Osteoblast (primary cell): ENCODE data around the gene NOTCH4. TPM values are rescaled to one million over a fixed set of nuclear protein-coding genes. Genes with fewer than 3 reads are reported as not detected.
A peak's percentile ranks its signal among the peaks of the same experiment; 100 is the strongest.
"Not testable (repeated sequence)": the region's sequence is repeated elsewhere in the genome, so short reads cannot be mapped to it uniquely, and the experiment has no call there.

Experiments used
- DNase-seq: peaks from one replicate; pipeline ENCODE4 v3.0.0; 2011; ENCODE audit warnings: low spot score, mixed read lengths; ENCODE audit not compliant: insufficient read length; ENCODE audit errors: missing footprints
- H2AFZ ChIP-seq: 2 replicates; pipeline ENCODE4 v1.6.0; 2011; ENCODE audit warnings: mild to moderate bottlenecking, low read length
- H3K27ac ChIP-seq: 2 replicates; pipeline ENCODE4 v1.5.1; 2011; ENCODE audit warnings: mild to moderate bottlenecking, low read depth, low read length, moderate library complexity
- H3K27me3 ChIP-seq: 2 replicates; pipeline ENCODE4 v1.6.0; 2012; ENCODE audit warnings: mild to moderate bottlenecking, control low read depth, inconsistent platforms, low read length, moderate library complexity; ENCODE audit not compliant: insufficient read depth
- H3K36me3 ChIP-seq: 2 replicates; pipeline ENCODE4 v1.5.1; 2011; ENCODE audit warnings: mild to moderate bottlenecking, low read length, control low read depth, moderate library complexity; ENCODE audit not compliant: insufficient read depth
- H3K4me1 ChIP-seq: 2 replicates; pipeline ENCODE4 v1.5.1; 2011; ENCODE audit warnings: mild to moderate bottlenecking, low read length, control low read depth, moderate library complexity; ENCODE audit not compliant: insufficient read depth
- H3K4me2 ChIP-seq: 2 replicates; pipeline ENCODE4 v1.6.0; 2011; ENCODE audit warnings: mild to moderate bottlenecking, low read length; ENCODE audit not compliant: insufficient read depth
- H3K4me3 ChIP-seq: fragments of 200-600 bp; sonication (generic); 3 replicates; pipeline ENCODE4 v1.5.1; 2012; ENCODE audit warnings: mild to moderate bottlenecking, low read length, inconsistent platforms; ENCODE audit not compliant: insufficient read depth
- H3K79me2 ChIP-seq: 2 replicates; pipeline ENCODE4 v1.6.0; 2012; ENCODE audit warnings: mild to moderate bottlenecking, low read length, control low read depth, inconsistent platforms; ENCODE audit not compliant: insufficient read depth
- H3K9me3 ChIP-seq: 2 replicates; pipeline ENCODE4 v1.5.1; 2011; ENCODE audit warnings: low read depth, low read length, control low read depth
- H4K20me1 ChIP-seq: 2 replicates; pipeline ENCODE4 v1.6.0; 2012; ENCODE audit warnings: mild to moderate bottlenecking, low read length, control low read depth; ENCODE audit not compliant: insufficient read depth
- total RNA-seq: library from RNA; depleted of rRNA; stranded (reverse); fragments of >200 nt; gene quantifications from 2 replicates; pipeline ENCODE4 v1.2.3, GENCODE V29; 2012
- TF ChIP-seq, protein P1 (sequence below): IDR thresholded peaks from 2 replicates; pipeline ENCODE4 v1.5.1; 2011; ENCODE audit warnings: mild to moderate bottlenecking, low read depth, low read length, moderate library complexity; ENCODE audit errors: extremely low read depth

The NOTCH4 gene
- total RNA-seq, 1 donor = 1.1 TPM

- no peak overlapping the region for H3K4me2 ChIP-seq
- H2AFZ ChIP-seq = no peak overlapping the region
- no peak for DNase-seq
- H3K9me3 ChIP-seq = no peaks in the 10 kb centered on the region
- H3K79me2 ChIP-seq = no peaks in the 10 kb centered on the region
- TF ChIP-seq, protein P1, sequence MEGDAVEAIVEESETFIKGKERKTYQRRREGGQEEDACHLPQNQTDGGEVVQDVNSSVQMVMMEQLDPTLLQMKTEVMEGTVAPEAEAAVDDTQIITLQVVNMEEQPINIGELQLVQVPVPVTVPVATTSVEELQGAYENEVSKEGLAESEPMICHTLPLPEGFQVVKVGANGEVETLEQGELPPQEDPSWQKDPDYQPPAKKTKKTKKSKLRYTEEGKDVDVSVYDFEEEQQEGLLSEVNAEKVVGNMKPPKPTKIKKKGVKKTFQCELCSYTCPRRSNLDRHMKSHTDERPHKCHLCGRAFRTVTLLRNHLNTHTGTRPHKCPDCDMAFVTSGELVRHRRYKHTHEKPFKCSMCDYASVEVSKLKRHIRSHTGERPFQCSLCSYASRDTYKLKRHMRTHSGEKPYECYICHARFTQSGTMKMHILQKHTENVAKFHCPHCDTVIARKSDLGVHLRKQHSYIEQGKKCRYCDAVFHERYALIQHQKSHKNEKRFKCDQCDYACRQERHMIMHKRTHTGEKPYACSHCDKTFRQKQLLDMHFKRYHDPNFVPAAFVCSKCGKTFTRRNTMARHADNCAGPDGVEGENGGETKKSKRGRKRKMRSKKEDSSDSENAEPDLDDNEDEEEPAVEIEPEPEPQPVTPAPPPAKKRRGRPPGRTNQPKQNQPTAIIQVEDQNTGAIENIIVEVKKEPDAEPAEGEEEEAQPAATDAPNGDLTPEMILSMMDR = no peak
- no peak overlapping the region for H3K27ac ChIP-seq
- H3K4me3 ChIP-seq = no peak overlapping the region
- H3K4me1 ChIP-seq = no peaks in the 10 kb centered on the region
- H3K36me3 ChIP-seq = no peaks in the 10 kb centered on the region
- no peaks in the 10 kb centered on the region for H4K20me1 ChIP-seq
- peaks cover 19% of the 10 kb centered on the region for H3K27me3 ChIP-seq
These were observed 23.5 kb upstream of the NOTCH4 start for GRCh38 chr6:32247401-32247800.

- Histone ChIP-seq H3K4me1 (no peaks in the 10 kb centered on the region), H3K9me3 (no peaks in the 10 kb centered on the region)
- TF ChIP-seq, protein P1 = peak; percentile 87
These were observed 21.1 kb upstream of the NOTCH4 start for GRCh38 chr6:32244946-32245398.

GRCh38 chr6:32244270-32244669, 20.4 kb upstream of the NOTCH4 start:
- H3K79me2 ChIP-seq = no peaks in the 10 kb centered on the region
- no peaks in the 10 kb centered on the region for H3K4me1 ChIP-seq
- no peaks in the 10 kb centered on the region for H3K9me3 ChIP-seq
- H3K4me2 ChIP-seq = no peak overlapping the region
- H2AFZ ChIP-seq = no peak overlapping the region
- H3K4me3 ChIP-seq = no peak overlapping the region
- no peak overlapping the region for H3K27ac ChIP-seq
- TF ChIP-seq, protein P1 = no peak
- no peak for DNase-seq
- peaks cover 11% of the 10 kb centered on the region for H3K27me3 ChIP-seq
- H3K36me3 ChIP-seq = no peaks in the 10 kb centered on the region
- H4K20me1 ChIP-seq = no peaks in the 10 kb centered on the region

More at GRCh38 chr6:32244946-32245398, 21.1 kb upstream of the NOTCH4 start:
- Histone ChIP-seq H3K27ac (no peak overlapping the region), H3K79me2 (no peaks in the 10 kb centered on the region), H2AFZ (peak overlapping the region; percentile 65), H3K27me3 (peaks cover 11% of the 10 kb centered on the region), H3K4me3 (peak overlapping the region; percentile 8), H4K20me1 (no peaks in the 10 kb centered on the region), H3K4me2 (peak overlapping the region; percentile 30), H3K36me3 (no peaks in the 10 kb centered on the region)
- peak; percentile 96 for DNase-seq

DNA sequence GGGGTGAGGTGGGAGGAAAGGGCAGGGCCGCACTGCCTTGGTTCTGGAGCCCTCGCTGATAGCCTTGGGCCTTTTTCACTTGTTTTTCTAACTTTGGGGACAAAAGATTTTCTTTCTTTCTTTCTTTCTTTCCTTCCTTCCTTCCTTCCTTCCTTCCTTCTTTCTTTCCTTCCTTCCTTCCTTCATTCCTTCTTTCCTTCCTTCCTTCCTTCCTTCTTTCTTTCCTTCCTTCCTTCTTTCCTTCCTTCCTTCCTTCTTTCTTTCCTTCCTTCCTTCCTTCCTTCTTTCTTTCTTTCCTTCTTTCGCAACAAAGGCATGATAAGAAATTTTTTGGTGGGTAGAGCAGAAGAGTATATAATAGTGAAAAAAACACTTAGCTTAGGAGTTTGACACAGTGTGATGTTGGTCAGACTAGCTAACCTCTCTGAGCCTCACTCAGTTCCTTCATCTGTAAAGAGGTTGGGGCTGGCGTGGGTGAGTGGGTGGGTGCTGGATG, 18.5 kb upstream of the NOTCH4 start:
- H3K36me3 ChIP-seq, H4K20me1 ChIP-seq, H3K4me3 ChIP-seq, H3K27ac ChIP-seq, H3K4me2 ChIP-seq, H3K4me1 ChIP-seq, H3K79me2 ChIP-seq, DNase-seq, H2AFZ ChIP-seq, H3K9me3 ChIP-seq: not testable (repeated sequence)
- H3K27me3 ChIP-seq = peaks cover 11% of the 10 kb centered on the region
